Left ventricle myocardium superior (tissue), 1 donor: ENCODE data around the gene SMIM45. TPM values are rescaled to one million over a fixed set of nuclear protein-coding genes. Genes with fewer than 3 reads are reported as not detected.

ENCODE experiments used
- ATAC-seq: fragments of 200-7000 bp; cut with Tn5 transposase; one replicate; pipeline ENCODE4 v1.9.1; 2020; ENCODE audit warnings: mild to moderate bottlenecking, moderate library complexity
- DNase-seq: peaks from one replicate; pipeline ENCODE4 v3.0.0-alpha.2; 2020
- intact Hi-C: fragments of 100-400 bp; cut with micrococcal nuclease; formaldehyde crosslinking; loops from one replicate; pipeline ENCODE4 v1.11.0; 2022
- total RNA-seq: library from RNA; stranded (reverse); fragmentation: NEBNext Ultra II Directional; extraction: Animal tissue kit (Norgen Biotek cat#: 25700); gene quantifications from one replicate; pipeline ENCODE4 v1.2.1, GENCODE V29; 2021
- donor health status: DM: no; HTN: yes; CAD: no; lungs with severe emphysema.

Gene SMIM45

GRCh38 chr22:41989246-41989645 is 37.3 kb downstream of the SMIM45 start:
- intact Hi-C loops, result no loop called here
- DNase-seq, result no peak
- no peak for ATAC-seq

- DNase-seq (no peak), ATAC-seq (no peak)
- intact Hi-C loops, result no loop called here
Observed at GRCh38 chr22:41991111-41991510, 39.2 kb downstream of the SMIM45 start.

GRCh38 chr22:41992496-41992895 is 40.5 kb downstream of the SMIM45 start:
- DNase-seq (no peak), ATAC-seq (no peak)
- intact Hi-C loops, result no loop called here

GRCh38 chr22:41995211-41995610 is 43.3 kb downstream of the SMIM45 start:
- DNase-seq (no peak), ATAC-seq (no peak)
- intact Hi-C loops, result no loop called here

GRCh38 chr22:41996826-41997225 is 44.9 kb downstream of the SMIM45 start:
- DNase-seq (no peak), ATAC-seq (no peak)
- intact Hi-C loops, result no loop called here

- intact Hi-C loops, result no loop called here
- DNase-seq (peak; percentile 80), ATAC-seq (peak; percentile 96)
Observed at GRCh38 chr22:41998361-41999261, 46.7 kb downstream of the SMIM45 start, which contains the start of gene WBP2NL. WBP2NL (plus strand) TSS chr22:41998788; CDS start chr22:41998819, 31 bp downstream.

GRCh38 chr22:42000466-42000865 is 48.5 kb downstream of the SMIM45 start:
- ATAC-seq (no peak), DNase-seq (no peak)
- intact Hi-C loops, result no loop called here

- intact Hi-C loops, result no loop called here
- ATAC-seq (no peak), DNase-seq (no peak)
Observed at GRCh38 chr22:42001121-42001520, 49.2 kb downstream of the SMIM45 start.

GRCh38 chr22:42001706-42002105 is 49.8 kb downstream of the SMIM45 start:
- intact Hi-C loops, result no loop called here
- ATAC-seq (no peak), DNase-seq (no peak)

- DNase-seq (no peak), ATAC-seq (no peak)
- intact Hi-C loops, result no loop called here
Observed at GRCh38 chr22:42007922-42008321, 56.0 kb downstream of the SMIM45 start.

Other genes with a start within 250 kb of the SMIM45 start
- 5.9 TPM for gene CCDC134, start 151.5 kb upstream of the SMIM45 start, total RNA-seq
- gene SREBF2, start 119.0 kb upstream of the SMIM45 start, total RNA-seq, result 89.7 TPM
- gene SHISA8, start 37.1 kb upstream of the SMIM45 start, total RNA-seq, result 10.2 TPM
- gene TNFRSF13C, start 25.3 kb upstream of the SMIM45 start, total RNA-seq, result 1.6 TPM
- gene CENPM, start 5.0 kb upstream of the SMIM45 start, total RNA-seq, result 0.52 TPM
- gene SEPTIN3, start 17.3 kb downstream of the SMIM45 start, total RNA-seq, result 0.22 TPM
- 0.47 TPM for gene WBP2NL, start 46.6 kb downstream of the SMIM45 start, total RNA-seq
- gene NAGA, start 118.7 kb downstream of the SMIM45 start, total RNA-seq, result 13.4 TPM
- 2.7 TPM for gene PHETA2, start 122.1 kb downstream of the SMIM45 start, total RNA-seq
- gene SMDT1, start 127.5 kb downstream of the SMIM45 start, total RNA-seq, result 165 TPM
- gene NDUFA6, start 138.6 kb downstream of the SMIM45 start, total RNA-seq, result 316 TPM
- not detected for gene CYP2D6, start 178.7 kb downstream of the SMIM45 start, total RNA-seq